AG08396 (cell line): ENCODE measurements around the gene WFS1.

Experiments used
- DNase-seq: peaks from one replicate; pipeline ENCODE4 v3.0.0; 2012; ENCODE audit warnings: low spot score, mixed read lengths

WFS1 gene

DNA sequence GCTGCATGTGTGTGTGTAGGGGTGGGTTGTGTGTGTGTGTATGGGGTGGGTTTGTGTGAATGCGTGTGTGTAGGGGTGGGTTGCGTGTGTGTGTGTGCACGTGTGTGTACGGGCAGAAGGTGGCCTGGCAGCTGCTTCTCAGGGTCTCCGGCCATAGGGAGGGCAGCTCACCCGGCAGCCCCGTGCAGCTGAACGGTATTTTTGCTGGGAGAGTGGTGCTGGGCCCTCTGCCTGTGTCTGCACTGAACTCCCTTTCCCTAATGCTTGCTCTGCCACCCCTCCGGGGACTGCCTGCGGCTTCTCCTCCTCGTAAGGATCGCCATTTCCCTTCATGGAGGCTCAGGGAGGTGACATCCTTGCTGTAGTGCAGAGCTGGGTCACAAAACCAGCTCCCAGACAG lies 30.2 kb downstream of the WFS1 start:
- no peak for DNase-seq

DNA sequence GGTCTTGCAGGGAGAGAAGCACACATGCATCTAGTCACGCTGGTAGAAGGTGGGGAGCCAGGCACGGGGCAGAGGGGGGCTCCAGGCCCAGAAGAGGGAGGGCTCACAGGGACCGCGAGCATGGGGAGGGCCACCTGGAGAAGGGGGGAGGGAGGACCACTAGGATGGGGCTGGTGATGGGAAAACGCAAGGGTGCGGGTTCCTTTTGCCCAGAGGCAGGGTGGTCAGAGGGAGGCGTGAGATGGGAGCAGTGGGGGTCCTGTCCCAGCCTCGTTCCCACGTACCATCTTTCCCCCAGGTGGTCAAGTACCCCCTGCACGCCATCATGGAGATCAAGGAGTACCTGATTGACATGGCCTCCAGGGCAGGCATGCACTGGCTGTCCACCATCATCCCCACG lies 30.7 kb downstream of the WFS1 start:
- DNase-seq: no peak

DNA sequence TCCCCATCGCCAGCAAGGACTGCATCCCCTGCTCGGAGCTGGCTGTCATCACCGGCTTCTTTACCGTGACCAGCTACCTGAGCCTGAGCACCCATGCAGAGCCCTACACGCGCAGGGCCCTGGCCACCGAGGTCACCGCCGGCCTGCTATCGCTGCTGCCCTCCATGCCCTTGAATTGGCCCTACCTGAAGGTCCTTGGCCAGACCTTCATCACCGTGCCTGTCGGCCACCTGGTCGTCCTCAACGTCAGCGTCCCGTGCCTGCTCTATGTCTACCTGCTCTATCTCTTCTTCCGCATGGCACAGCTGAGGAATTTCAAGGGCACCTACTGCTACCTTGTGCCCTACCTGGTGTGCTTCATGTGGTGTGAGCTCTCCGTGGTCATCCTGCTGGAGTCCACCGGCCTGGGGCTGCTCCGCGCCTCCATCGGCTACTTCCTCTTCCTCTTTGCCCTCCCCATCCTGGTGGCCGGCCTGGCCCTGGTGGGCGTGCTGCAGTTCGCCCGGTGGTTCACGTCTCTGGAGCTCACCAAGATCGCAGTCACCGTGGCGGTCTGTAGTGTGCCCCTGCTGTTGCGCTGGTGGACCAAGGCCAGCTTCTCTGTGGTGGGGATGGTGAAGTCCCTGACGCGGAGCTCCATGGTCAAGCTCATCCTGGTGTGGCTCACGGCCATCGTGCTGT lies 31.5 kb downstream of the WFS1 start:
- no peak for DNase-seq

DNA sequence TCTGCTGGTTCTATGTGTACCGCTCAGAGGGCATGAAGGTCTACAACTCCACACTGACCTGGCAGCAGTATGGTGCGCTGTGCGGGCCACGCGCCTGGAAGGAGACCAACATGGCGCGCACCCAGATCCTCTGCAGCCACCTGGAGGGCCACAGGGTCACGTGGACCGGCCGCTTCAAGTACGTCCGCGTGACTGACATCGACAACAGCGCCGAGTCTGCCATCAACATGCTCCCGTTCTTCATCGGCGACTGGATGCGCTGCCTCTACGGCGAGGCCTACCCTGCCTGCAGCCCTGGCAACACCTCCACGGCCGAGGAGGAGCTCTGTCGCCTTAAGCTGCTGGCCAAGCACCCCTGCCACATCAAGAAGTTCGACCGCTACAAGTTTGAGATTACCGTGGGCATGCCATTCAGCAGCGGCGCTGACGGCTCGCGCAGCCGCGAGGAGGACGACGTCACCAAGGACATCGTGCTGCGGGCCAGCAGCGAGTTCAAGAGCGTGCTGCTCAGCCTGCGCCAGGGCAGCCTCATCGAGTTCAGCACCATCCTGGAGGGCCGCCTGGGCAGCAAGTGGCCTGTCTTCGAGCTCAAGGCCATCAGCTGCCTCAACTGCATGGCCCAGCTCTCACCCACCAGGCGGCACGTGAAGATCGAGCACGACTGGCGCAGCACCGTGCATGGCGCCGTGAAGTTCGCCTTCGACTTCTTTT lies 32.2 kb downstream of the WFS1 start:
- no peak for DNase-seq

DNA sequence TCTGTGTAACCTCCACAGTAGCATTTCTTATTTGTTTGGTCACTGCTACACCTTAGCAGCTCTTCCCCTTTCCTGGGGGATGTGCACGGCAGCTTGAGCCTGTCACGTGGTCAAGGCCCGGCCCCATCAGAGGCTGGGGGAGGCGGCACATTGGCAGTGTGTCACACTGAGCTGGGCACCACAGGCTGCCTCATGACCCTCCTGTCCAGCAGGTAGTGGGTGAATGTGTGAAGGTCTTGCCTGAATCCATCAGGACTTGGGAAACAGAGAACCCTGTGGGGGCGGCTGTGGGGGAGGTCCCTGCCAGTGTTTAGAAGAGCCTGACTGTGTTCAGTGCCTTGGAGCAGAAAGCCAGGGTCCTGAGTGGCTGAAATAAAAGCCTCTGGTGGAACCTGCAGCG lies 33.2 kb downstream of the WFS1 start:
- DNase-seq: no peak

DNA sequence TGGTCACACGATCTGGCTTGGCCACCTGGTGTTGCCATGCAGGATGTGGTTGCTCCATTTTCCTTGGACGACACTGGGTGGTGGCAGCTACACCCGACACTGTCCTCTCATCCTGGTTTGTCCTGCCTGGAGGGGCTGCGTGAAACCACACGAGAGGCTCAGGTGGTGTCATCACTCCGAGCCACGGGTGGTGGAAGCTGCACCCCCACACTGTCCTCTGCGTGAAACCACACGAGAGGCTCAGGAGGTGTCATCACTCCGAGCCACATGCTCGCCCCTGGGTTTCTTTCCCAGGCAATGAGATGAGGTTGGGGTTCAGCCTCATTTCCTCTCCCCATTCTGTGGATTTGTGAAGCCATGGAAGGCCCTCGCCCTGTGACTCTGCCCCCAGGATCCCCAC lies 34.3 kb downstream of the WFS1 start:
- DNase-seq: no peak

DNA sequence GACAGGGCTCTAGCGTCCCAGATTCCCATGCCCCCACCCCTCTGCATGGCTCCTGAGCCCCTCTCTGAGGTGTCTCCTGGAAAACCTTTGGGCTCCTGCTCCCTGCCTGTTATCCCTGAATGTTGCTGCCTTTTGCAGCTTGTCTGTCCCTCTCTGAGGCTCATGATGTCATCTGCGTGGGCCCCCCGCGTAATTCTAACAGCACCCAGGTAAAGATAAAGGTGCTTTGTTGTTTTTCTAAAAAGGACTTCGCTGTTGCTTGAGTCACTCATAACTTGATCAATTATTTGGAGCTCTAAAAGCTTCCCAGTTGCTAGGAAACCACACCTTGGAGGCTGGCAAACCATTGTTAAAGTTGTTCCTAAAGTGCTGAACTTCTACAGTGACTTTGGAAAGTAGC lies 36.6 kb downstream of the WFS1 start:
- DNase-seq: no peak

DNA sequence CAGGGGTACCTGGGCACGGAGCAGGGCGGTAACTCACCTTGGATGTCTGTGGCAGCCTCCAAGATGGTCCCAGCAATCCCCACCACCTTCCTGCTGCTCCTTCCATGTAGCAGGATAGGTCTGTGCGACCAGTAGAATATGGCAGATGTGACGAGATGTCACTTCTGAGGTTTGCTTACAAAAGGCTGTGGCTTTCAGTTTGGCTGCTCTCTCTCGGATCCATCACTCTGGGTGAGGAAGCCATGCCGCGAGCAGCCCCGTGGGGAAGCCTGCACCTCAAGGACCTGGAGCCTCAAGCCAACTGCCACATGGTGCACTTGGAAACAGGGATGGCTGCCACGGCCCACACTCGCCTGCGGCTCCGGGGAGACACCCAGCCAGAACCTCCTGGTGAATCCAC lies 37.6 kb downstream of the WFS1 start:
- no peak for DNase-seq

DNA sequence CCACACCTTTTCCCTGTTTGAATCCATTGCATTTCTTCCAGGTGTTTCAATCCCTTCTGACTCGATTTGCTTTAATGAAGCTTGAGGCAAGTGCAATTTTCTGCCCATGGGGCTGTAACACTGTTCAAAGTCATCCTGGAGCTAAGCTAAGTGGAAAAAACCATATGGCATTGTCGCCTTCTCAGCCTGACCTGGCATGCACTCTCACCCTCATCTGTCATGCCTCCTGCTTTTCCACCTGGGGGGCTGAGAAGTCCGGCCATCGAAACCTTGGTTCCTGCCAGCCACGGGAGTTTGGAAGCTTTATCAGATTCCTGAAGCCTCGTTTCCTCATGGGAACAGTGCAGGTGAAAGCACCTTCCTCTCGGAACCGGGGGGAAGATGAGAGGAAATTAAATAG lies 38.2 kb downstream of the WFS1 start:
- DNase-seq: no peak

DNA sequence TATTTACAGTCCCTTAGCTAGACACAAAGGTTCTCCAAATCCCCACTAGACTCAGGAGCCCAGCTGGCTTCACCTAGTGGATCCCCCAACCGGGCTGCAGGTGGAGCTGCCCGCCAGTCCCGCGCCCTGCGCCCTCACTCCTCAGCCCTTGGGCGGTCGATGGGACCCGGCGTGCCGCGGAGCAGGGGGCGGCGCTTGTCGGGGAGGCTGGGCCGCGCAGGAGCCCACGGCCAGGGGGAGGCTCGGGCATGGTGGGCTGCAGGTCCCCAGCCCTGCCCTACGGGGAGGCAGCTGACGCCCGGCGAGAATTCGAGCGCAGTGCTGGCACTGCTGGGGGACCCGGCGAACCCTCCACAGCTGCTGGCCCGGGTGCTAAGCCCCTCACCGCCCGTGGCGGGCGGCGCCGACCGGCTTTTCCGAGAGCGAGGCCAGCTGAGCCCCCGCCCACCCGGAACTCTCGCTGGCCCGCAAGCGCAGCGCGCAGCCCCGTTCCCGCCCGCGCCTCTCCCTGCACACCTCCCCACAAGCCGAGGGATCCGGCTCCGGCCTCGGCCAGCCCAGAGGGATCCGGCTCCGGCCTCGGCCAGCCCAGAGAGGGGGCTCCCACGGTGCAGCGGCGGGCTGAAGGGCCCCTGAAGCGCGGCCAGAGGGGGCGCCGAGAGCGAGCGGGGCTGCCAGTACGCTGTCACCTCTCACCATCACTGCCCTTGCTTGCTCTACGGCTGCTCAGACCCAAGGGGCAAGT lies 39.4 kb downstream of the WFS1 start:
- no peak for DNase-seq

DNA sequence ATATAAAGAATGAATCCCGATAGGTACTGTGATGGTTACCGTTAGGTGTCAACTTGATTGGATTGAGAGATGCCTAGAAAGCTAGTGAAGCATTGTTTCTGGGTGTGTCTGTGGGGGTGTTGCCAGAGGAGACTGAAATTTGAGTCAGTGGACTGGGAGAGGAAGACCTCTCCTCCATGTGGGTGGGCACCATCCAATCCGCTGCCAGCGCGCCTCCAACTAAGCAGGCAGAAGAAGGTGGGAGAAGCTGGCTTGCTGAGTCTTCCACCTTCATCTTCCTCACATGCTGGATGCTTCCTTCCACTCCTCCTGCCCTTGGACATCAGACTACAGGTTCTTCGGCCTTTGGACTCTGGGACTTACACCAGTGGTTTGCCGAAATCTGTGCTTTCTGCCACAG lies 40.1 kb downstream of the WFS1 start:
- DNase-seq: no peak

DNA sequence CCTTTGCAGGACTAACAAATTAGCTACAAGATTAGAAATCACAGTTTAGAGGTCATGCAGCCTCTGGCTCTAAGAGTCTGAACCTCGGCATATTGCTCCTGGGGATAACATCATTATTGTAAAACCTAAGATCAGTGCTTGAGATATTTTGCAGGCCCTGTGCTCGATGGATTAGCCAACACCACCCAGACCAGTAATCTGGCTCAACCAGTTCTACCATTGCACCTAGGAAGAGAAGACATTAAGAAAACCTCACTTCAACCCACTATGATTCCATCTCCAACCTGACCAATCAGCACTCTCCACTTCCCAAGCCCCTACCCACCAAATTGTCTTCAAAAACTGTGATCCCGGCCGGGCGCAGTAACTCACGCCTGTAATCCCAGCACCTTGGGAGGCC lies 43.6 kb downstream of the WFS1 start:
- DNase-seq: no peak

DNA sequence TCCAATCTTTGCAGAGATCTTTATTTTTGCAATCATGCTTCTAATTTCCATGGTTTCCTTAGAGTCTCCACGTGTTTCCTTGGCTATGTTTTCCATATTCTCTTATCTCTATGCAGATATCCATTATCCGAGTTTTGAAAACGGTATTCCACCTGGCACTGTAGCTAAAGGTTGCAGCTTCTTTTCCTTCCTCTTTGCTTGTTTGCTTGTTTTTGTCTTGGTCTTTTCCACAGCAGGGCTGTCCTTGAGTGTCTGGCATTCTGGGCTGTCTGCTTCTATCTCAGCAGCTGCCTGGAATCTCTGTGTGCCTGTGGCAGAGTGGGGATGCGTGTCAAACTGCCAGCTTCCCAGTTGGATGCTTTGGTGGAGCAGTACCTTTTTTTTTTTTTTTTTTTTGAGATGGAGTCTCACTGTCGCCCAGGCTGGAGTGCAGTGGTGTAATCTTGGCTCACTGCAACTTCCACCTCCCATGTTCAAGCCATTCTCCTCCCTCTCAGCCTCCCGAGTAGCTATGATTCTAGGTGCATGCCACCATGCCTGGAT lies 46.9 kb downstream of the WFS1 start:
- DNase-seq: no peak

DNA sequence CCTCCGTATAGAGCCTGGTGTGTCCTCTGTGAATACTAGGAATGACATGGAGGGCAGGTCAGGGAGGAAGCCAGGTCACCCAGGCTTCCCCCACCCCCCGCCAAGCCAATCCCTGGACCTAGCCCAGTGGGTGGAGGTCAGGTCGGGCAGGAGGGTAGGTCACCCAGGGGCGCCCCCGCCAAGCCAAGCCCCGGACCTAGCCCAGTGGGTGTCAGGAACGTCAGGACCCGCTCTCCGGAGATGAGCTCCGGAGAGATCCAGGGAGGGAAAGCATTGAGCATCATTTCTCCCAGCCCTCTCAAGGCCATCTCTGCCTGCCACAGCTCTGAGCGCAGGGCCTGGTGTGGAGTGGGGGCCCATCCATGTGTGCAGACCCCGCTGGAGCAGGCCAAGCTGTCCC lies 48.6 kb downstream of the WFS1 start:
- no peak for DNase-seq

DNA sequence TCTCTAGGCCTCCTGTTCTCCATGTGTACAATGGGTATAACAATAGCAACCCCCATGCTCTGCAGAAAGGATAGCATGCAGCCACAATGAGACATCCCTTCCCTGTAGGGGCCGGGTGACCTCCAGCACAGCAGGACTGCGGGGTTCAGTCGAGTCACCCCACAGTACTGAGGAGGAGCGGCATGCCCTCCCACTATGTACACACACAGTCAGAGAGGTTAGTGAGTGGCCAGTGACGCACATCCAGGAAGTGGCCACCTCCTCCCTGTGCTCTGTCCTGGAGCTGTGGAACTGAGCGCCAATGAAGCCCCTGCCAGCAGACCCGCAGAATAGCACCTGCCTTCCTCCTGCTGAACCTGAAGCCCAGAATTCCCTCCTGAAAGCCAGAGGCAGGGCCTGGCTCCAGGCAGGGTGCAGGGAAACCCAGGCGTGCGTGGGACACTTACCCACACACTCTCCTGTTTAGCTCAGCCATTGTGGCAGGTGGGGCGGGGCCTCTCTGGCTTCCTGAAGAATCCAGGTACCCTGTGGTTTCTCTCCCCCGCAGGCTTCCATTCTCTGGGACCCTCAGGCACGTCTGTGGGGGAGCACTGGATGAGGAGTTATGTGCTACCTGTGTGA lies 50.0 kb downstream of the WFS1 start:
- no peak for DNase-seq

DNA sequence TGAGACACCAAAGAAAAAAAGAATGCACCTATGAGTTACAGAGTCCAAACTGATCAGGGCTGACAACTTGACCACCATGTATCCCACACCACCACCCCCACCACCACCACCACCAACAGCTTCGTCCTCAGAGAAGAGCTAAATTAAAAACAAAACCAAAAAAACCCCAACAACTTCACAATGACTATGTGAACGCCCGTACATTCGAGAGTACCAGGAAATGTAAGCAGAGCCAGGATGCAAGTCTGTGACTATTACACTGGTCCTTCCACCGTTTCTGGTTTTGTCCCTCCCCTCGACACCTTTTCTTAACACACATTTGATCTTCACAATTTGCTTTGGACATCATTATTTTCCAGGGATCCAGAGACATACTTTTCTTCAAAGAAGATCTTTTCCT lies 51.0 kb downstream of the WFS1 start:
- DNase-seq: no peak

DNA sequence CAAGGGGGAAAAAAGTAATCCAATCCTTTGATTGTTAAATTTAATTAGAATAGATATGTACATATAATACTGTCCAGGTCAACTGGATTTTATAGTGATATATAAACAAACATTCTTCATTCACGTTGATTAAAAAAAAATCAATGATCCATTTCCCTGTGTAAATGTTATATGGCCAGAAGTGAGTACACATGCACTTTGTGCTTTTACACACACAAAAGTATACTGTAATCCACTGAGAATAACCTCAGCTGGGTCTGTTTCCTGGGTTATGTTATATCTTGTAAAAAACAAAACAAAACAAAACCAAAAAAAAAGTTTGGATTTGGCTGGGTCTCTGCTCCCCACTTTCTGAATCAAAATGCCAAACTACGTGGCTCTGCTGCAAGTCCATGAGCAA lies 51.7 kb downstream of the WFS1 start:
- DNase-seq: no peak

DNA sequence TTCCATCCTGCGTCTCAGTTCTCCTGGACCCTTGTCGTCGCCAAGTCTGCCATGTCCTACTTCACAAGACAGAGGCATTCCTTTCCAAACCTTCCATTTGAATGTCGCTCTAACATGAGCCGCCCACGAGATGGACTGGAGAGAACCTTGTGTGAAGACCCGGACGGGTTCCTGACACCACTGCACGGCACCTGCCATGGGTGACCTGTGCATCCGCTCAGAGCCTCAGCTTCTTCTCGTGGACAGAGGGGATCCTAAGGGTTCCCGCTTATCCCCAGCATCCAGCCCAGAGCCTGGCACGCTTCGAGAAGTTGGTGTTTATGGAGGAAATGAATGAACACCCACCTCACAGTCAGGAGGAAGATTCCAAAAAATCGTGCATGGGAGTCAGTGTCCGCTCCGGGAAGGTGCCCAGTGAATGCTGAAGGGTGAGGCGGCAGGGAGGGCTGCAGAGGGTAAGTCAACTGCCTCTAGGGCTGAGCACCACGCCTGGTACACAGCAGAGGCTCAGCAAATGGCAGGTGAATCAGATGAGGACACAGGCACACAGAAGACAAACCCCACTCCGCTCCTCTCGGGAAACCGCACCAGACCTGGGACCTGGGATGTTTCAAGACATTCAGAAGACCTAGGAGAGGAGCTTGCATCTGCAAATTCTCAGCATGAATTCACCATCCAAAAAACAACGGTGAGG lies 52.6 kb downstream of the WFS1 start:
- DNase-seq: no peak

DNA sequence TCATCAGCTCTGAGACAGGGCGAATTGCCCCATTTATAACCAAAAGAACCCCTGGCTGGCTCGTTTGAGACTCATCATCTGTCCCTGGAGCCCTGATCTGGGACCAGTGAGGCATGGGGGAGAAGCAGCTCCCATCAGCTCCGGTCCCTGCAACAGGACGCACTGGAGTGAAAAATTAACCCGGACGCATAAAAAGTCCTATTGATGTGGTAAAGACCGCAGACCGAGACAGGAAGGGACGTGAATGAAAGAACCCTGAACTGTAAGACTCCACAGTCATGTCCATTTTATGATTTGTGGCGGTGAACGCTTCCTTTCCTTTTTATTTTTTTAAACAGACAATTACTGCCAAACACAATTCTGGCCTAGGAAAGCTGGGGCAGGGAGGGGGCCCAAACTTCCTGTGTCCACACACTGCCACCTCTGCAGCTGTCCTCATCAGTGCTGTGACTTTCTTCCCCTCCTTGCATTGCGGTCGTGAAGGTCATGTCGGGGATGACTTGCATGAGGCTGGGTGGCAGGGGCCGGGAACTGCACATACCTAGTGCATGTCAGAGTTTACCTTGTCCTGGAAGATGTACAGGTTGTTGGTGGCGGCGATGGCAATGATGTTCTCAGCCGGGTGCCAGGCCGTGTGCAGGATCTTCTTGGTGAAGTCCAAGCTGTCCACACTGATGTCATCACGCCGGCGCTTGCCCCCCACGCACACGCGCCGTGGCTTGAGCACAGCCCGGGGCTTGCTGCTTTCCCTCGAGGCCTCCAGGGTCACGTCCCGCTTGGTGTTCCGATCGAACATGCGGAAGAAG lies 53.3 kb downstream of the WFS1 start:
- no peak for DNase-seq

DNA sequence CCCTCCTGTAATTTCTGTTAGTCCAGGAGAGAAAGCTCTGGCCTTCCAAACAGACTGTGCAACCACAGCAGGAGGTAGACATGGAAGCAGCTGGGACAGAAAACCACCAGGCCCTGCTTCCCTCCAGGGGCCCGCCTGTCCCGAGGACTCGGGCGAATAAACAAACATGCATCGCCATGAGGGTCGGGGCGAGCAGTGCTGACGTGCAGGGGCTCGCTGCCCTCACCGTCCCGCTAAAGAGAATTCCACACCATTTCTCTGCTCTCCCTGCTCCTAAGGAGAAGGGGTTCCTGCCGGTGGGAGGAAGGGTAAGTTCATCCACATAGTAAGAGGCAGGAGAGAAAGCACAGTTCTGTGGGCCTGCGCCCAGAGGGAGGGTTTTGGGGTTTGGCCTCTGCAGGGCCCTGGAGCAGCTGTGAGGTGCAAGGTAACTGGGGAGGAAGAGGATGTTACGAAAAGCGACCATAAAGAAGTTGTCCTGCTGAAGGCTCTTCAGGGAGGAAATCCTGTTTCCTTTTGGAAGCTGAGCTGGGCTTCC lies 54.9 kb downstream of the WFS1 start:
- DNase-seq: no peak
